Muscle of back (tissue), 11 donors: ENCODE data around the gene RPH3AL. TPM values are rescaled to one million over a fixed set of nuclear protein-coding genes. Genes with fewer than 3 reads are reported as not detected.
"Not testable (repeated sequence)": the region's sequence is repeated elsewhere in the genome, so short reads cannot be mapped to it uniquely, and the experiment has no call there.

Source experiments
- DNase-seq, 3 donors: peaks; one replicate each; pipeline versions ENCODE4 v3.0.0 to v3.0.0-alpha.2; 2013
- polyA plus RNA-seq, 10 donors: library from polyadenylated mRNA; unstranded; fragments of 120-200 nt; gene quantifications; one replicate each; pipeline ENCODE4 v1.2.1, GENCODE V29; 2013; ENCODE audit not compliant: insufficient read length in 10 of 10

The RPH3AL gene
- polyA plus RNA-seq, 10 donors: 3.1 to 6.9 (median 3.9) TPM

- DNase-seq: no peak
These were observed 150.1 kb downstream of the RPH3AL start for GRCh38 chr17:202501-202951.

GRCh38 chr17:201736-202135 is 150.9 kb downstream of the RPH3AL start:
- DNase-seq: not testable (repeated sequence)

- not testable (repeated sequence) for DNase-seq
These were observed 151.3 kb downstream of the RPH3AL start for GRCh38 chr17:201257-201656.

GRCh38 chr17:200586-200985 is 152.0 kb downstream of the RPH3AL start:
- no peak for DNase-seq

- DNase-seq: peak in 2 of 3 donors; percentile 39 to 65
These were observed 152.6 kb downstream of the RPH3AL start for GRCh38 chr17:199806-200545.

- peak; percentile 30 to 82 (median 67) for DNase-seq
These were observed 153.4 kb downstream of the RPH3AL start for GRCh38 chr17:199191-199604.

GRCh38 chr17:198225-198624 is 154.4 kb downstream of the RPH3AL start:
- DNase-seq: not testable (repeated sequence)

GRCh38 chr17:197352-197751 is 155.3 kb downstream of the RPH3AL start:
- DNase-seq: no peak

- no peak for DNase-seq
These were observed 157.6 kb downstream of the RPH3AL start for GRCh38 chr17:194828-195602.

GRCh38 chr17:193841-194806 is 158.5 kb downstream of the RPH3AL start:
- DNase-seq: no peak

GRCh38 chr17:193426-193810 is 159.2 kb downstream of the RPH3AL start:
- no peak for DNase-seq

- no peak for DNase-seq
These were observed 159.8 kb downstream of the RPH3AL start for GRCh38 chr17:192666-193425.

GRCh38 chr17:189444-189843 is 163.2 kb downstream of the RPH3AL start:
- no peak for DNase-seq

GRCh38 chr17:187130-187529 is 165.5 kb downstream of the RPH3AL start:
- DNase-seq: no peak

GRCh38 chr17:185445-186138 is 167.0 kb downstream of the RPH3AL start:
- DNase-seq: no peak

- DNase-seq: no peak
These were observed 169.6 kb downstream of the RPH3AL start for GRCh38 chr17:183021-183420.

- peak in 1 of 3 donors; percentile 39 for DNase-seq
These were observed 170.4 kb downstream of the RPH3AL start for GRCh38 chr17:182050-182751.

GRCh38 chr17:181245-182049 is 171.2 kb downstream of the RPH3AL start, which contains the start of gene DOC2B:
TSS of gene DOC2B (minus strand) at chr17:181650. CDS start at chr17:181479, 171 bp downstream.
- peak in 2 of 3 donors; percentile 55 to 65 for DNase-seq
